ENCODE results near the gene IL17RE.
"Not testable (repeated sequence)": the region's sequence is repeated elsewhere in the genome, so short reads cannot be mapped to it uniquely, and the experiment has no call there.

The IL17RE gene

DNA sequence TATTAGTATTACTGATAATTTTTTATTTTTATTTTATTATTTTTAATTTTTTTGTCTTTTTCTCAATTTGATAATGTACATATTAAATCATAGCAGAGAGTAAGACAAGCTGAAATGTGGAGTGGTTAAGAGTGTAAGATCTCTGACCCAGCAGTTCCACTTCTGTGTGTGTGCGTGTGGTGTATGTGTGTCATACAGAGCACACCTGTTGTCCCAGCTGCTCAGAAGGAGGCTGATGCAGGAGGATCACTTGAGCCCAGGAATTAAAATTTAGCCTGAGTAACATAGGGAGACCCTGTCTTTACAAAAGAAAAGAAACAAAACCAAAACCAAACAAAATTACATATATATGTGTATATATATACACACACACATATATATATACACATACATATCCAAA, 21.2 kb upstream of the IL17RE start:
- DNase-seq, result no peak

GRCh38 chr3:9883706-9884554, 18.7 kb upstream of the IL17RE start:
- DNase-seq, result no peak

GRCh38 chr3:9884555-9885165, 18.0 kb upstream of the IL17RE start:
- DNase-seq, result no peak

- DNase-seq, result no peak
These were observed 16.3 kb upstream of the IL17RE start for GRCh38 chr3:9886328-9886727.

- peak; percentile 30 for DNase-seq
These were observed 15.2 kb upstream of the IL17RE start for GRCh38 chr3:9887480-9887879.

DNA sequence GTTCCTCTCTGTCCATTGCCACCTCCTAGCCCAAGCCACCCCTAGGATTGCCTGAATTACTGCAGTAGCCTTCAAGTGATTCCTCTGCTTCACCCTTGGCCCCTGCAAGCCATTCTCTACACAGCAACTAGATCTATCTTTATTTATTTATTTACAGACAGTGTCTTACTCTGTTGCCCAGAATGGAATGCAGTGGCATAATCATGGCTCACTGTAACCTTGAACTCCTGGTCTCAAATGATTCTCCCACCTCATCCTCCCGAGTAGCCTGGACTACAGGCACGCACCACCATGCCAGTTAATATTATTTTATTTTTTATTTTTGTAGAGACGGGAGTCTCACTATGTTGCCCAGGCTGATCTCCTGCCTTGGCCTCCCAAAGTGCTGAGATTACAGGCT, 14.1 kb upstream of the IL17RE start:
- no peak for DNase-seq

GRCh38 chr3:9889405-9889804, 13.2 kb upstream of the IL17RE start:
- DNase-seq, result no peak

GRCh38 chr3:9890249-9891071, 12.2 kb upstream of the IL17RE start, which contains the start of gene JAGN1:
JAGN1 (plus strand) TSS chr3:9890610; CDS start chr3:9890723, 113 bp downstream.
- peak; percentile 90 for DNase-seq

GRCh38 chr3:9891072-9891622, 11.5 kb upstream of the IL17RE start:
- DNase-seq, result no peak

DNA sequence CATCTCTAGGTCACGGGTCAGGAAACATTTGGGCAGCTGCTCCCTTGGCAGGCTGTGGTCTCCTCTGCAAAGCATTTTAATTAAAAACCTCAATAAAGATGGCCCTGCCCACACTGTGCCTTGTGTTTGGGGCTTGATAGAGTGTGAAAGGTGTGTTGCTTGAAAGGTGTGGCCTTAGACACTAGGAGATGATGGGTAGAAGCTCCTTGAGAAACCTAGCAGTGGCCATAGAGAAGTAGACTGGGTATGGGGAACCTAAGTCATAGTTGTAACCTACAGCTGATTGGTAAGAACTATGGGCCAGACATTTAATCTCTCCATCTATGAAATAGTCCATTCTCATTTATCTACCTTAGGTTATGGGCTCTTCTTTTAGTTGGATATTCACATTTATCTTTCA, 8.9 kb upstream of the IL17RE start:
- no peak for DNase-seq

GRCh38 chr3:9895715-9896114, 6.9 kb upstream of the IL17RE start:
- not testable (repeated sequence) for DNase-seq

DNA sequence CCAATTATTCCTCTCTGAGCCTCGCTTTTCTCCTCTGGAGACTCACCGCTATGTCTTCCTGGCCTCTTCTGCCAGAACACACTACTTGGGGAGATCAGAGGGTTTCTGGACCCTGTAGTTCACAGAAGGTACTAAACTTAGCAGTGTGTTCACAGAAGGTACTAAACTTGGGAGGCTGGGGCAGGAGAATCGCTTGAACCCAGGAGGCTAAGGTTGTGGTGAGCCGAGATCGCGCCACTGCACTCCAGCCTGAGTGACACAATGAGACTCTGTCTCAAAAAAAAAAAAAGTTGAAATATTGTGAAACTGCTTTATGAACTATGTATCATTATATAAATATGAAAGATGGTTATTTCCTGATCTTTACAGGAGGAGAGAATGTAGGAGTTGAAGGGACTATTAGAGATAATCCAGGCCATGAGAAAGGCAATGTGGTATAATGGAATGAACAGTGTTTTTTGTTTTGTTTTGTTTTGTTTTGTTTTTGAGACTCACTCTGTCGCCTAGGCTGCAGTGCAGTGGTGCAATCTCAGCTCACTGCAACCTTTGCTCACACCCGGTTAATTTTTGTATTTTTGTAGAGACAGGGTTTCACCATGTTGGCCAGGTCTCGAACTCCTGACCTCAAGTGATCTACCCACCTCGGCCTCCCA, 5.8 kb upstream of the IL17RE start:
- not testable (repeated sequence) for DNase-seq

DNA sequence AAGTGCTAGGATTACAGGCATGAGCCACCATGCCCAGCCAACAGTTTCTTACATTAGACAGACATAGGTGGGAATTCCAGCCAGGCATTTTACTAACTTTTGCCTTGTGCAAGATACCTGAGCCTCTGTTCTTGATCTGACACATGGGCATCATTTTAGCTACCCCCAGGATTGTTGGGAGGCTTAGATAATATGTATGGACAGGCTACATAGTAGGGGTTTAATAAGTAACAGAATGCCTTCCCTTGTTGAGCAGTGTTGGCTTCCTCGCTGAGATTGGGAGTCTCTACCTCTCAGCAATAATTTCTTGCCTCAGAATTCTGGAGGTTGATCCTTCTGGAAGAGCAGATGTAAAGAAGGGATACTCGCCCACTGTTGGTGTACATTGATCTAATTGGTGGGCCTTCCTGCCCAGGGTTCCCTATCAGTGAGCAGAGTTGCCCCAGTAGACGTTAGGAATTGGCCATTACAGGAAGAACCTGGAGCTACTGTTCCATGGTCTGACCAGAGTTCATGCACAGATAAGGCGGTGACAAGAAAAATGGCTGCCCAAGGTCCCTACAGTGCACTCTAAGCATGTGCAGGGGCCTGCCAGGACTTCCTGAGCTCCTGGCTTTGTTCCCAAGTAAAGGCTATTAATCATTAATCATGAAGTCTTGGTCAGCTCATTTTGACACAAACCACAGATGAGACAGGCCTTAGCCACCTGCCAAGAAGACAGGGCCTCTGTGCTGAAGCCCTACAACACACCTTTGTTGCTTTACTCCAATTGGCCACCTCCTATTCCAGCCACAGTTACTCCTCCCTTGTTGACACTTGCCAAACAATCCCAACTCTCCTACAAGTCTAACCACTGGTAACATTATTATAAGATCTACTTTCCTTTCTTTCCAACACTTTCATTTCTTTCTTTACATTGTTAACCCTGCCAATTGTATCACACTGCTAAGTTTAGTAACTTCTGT, 5.0 kb upstream of the IL17RE start:
- DNase-seq, result no peak

- no peak for DNase-seq
These were observed 4.0 kb upstream of the IL17RE start for GRCh38 chr3:9898467-9899241.

- DNase-seq, result no peak
These were observed 3.3 kb upstream of the IL17RE start for GRCh38 chr3:9899289-9899791.

GRCh38 chr3:9900965-9901415, 1.7 kb upstream of the IL17RE start:
- not testable (repeated sequence) for DNase-seq

DNA sequence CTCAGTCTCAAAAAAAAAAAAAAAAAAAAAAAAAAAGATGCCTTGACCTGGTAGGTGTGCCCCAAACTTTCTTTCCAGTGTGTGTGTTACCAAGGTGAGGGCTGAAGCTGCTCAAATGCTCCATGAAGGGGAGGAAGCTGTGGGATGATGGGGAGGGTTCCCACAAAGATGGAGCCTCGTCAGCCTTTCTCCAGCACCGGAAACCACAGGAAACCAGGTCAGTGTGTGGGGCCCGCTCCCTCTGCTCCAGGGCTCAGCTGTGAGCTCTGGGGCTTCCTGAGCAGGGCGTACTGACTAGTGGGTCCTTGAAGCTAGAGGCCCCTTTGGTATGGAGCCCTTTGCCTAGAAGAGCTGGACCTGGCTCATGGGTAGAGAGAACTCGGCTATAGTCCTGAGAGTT, 681 bp upstream of the IL17RE start:
- DNase-seq, result no peak

DNA sequence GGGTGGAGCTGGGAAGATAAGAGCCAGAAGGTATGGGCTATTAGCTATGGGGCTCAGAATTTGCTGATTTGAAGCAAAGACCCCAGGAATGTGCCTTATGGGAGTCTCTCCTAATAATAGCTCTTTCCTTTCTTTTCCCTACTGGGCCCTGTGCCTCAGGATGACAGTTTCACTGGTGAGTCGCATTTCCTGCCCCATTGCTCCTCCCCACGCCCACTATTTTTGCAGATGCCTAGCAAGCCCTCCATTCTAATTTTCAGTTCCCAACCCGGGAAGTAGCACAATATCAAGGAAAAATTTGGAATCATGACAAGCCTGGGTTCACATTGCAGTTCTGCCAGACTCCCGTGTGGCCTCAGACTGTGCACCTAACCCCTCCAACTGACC, 583 bp downstream of the IL17RE start:
- peak; percentile 70 for DNase-seq

DNA sequence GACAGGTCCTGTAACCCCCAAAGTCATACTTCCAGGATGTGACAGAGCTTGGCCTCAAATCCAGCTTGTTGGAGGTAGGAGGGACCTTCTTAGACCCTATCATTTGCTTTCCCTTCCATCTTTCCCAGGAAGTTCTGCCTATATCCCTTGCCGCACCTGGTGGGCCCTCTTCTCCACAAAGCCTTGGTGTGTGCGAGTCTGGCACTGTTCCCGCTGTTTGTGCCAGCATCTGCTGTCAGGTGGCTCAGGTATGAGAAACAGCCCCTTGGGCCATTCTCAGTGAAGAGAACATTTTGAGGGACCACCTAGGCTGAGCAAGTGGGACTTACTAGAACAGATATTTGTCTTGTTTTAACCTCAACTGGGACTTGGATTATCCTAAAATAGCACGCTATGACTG, 1.3 kb downstream of the IL17RE start:
- DNase-seq, result no peak

DNA sequence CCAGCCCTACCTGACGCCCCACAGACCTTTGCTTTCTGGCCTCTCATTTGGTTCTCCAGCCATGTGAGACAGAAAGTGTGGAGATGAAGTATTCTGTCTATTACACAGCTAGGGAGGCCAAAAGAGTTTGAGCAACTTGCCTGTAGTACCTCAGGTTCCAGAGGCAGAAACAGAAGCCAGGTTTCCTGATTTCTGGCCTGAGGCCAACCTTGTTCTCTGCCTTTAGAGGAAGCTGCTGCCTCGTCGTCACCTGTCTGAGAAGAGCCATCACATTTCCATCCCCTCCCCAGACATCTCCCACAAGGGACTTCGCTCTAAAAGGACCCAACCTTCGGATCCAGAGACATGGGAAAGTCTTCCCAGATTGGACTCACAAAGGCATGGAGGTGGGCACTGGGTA, 3.8 kb downstream of the IL17RE start:
- no peak for DNase-seq

Measured in inflammatory macrophage treated with lipopolysaccharide for 4 hours (primary cell).